Activated CD4-positive, alpha-beta T cell treated with anti-CD3 and anti-CD28 coated beads, Interleukin-2, amount 50 U/mL, for 1 hour (primary cell): ENCODE data around the gene MUTYH.
A peak's percentile ranks its signal among the peaks of the same experiment; 100 is the strongest.

Experiments used
- DNase-seq: peaks from one replicate; pipeline ENCODE4 v3.0.0-alpha.2; 2020

Gene MUTYH

GRCh38 chr1:45348609-45348965 is 8.3 kb upstream of the MUTYH start:
- no peak for DNase-seq

GRCh38 chr1:45348020-45348419 is 7.8 kb upstream of the MUTYH start:
- DNase-seq, result no peak

GRCh38 chr1:45346473-45346872 is 6.2 kb upstream of the MUTYH start:
- no peak for DNase-seq

DNA sequence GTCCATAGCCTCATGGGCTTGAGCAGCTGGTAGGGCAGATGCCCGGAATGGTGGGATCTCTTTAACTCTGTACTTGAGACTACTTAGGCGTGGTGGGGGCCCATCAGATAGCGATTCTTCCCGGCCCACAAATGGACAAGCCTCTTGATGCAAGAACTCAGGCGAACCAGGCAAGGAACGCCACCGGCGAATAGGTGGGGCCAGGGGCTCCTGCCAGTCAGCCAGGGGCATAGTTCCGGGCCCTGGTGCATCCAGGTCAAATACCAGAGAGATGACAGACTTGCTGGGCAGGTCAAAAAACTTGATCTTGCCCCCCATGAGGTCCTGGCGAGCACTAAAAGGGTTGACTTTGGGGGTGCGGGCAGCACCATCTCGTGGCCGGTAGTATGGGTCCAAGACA is 4.8 kb upstream of the MUTYH start:
- no peak for DNase-seq

DNA sequence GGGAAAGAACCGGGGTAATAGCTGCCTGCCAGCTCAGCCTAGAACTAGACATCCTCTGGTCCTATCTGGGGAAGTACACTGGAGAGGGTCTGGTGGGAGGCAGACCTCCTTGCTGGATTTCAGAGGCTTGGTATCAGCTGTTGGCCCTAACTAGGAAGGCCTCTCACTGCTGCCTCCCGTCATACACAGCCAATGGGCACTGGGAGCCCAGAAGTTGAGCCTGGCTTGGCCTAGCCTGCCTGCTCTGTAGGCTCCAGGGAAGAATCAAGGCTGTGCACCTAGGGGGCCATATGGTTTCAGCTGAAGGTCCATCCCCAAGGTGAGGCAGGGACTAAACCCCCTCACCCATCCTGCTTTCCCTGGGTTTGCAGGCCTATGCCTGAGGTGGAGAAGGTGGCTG is 4.3 kb upstream of the MUTYH start:
- DNase-seq, result no peak

- DNase-seq, result no peak
Measured at GRCh38 chr1:45340816-45341466, 701 bp upstream of the MUTYH start.

DNA sequence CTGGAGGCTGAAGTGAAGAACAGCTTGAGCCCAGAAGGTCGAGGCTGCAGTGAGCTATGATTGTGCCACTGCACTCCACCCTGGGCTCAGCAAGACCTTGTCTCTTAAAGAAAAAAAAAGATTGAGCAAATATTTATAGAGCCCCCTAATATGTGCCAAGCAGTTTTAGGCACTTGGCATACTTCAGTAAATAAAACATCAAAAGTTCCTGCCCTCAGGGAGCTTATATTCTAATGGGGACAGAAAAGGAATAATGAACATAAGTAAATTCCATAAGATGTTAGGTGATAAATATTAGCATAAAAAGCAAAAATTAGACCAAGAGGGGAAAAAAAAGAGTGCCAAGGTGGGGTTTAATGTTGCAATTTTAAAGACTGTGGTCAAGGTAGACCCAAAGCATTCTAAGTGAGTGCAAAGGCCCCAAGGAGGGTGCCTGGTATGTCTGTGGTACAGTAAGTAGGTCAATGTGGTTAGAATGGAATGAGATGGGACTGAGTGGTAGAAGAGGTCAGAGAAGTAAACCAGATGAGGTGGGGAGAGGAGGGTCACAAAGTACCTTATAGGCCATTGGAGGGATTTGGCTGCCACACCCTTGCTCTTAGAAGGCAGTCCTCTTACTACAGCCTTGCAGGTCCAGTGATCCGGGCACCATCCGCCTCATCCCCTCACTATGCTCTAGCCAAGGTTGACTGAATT is 2.5 kb downstream of the MUTYH start:
- DNase-seq, result no peak

DNA sequence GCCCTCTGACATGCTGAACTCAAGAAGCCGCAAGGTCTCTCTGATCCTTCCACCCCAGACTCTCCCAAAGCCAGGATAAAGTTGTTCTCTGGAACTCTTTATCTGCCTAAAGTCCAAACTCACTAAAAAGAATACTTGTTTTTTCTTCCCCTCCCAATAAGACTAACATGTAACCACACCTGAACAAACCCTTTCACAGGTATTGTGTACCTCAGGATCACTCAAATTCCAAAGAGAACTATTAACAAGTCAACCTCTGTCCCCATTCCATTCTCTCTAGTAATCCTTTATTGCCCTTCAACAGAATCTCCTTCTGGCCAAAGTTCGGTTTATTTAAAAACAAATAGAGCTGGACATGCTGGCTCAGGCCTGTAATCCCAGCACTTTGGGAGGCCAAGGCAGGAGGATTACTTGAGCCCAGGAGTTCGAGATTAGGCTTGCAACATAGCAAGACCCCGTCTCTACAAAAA is 4.3 kb downstream of the MUTYH start:
- DNase-seq, result no peak

GRCh38 chr1:45334308-45335245 is 5.7 kb downstream of the MUTYH start:
- DNase-seq, result no peak

DNA sequence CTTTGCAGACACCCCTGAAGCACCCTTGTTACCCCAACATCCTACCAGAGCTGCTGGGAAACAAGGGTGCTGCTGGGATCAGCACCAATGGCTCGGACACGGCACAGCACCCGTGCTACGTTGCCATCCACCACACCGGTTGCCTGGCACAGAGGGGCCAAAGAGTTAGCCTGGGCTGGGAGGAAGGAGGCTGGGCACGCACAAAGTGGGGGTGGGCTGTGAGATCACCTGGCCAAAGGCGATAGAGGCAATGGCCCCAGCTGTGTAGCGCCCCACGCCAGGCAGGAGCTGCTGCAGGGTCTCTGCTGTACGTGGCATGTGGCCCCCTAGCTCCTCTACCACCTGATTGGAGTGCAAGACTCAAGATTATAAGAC is 7.9 kb downstream of the MUTYH start:
- no peak for DNase-seq

DNA sequence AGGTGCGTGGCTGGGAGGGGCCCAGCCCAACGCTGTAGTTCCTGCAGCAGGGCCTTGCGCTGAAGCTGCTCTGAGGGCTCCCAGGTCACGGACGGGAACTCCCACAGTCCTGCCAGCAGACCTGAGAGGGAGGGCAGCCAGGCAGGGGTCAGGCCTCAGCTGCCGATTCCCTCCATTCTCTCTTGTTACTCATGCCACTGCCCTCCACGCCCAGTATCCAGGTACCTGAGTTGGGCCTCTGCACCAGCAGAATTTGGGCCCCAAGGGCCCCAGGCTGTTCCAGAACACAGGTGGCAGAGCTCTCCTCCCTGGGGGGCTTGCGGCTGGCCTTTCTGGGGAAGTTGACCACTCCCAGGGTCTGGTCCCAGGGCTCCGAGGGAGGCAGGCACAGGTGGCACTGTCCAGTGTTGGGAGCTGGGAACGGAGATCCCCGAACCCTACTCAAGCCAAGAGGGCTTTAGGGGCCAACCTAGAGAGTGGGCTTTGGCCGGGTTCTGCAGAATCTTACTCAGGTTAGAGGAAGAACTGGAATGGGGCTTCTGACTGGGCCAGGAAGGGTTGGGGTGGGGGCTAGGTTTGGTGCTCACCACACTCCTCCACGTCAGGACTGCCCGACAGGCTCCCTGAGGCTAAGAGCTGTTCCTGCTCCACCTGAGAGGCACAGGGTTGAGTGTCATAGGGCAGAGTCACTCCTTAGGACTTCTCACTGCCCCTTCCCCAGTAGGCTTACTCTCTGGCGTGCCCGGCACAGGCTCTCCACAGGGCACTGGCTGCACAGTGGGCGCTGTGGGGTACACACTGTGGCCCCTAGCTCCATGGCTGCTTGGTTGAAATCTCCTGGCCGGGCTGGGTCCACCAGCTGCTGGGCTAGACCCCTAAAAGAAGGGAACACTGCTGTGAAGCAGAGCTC is 8.5 kb downstream of the MUTYH start:
- DNase-seq, result no peak

DNA sequence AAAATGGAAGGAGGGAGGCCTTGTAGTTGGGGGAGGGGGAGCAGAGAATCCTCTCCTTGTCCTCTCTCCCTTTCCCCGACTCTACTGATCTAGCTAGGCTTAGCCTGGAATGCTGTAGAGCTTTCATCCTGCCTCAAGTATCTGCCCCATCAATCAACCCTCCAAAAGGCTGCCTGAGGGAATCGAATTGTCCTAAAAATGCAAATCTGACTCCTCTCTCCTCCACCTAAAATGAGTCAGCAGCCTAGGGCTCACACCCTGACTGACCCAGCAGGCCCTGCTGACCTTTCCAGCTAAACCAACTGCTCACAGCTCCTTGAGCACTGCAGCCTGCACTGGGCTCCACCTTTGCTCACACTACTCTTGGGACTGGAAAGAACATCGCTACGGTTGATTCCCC is 10.8 kb downstream of the MUTYH start:
- DNase-seq, result no peak

- DNase-seq, result no peak
Measured at GRCh38 chr1:45328680-45329079, 11.6 kb downstream of the MUTYH start.

- no peak for DNase-seq
Measured at GRCh38 chr1:45327644-45328515, 12.4 kb downstream of the MUTYH start.

- peak; percentile 46 for DNase-seq
Measured at GRCh38 chr1:45326627-45327623, 13.3 kb downstream of the MUTYH start, which contains the start of gene HPDL. Gene HPDL (plus strand): TSS chr1:45326895. CDS start chr1:45327149, 254 bp downstream.

DNA sequence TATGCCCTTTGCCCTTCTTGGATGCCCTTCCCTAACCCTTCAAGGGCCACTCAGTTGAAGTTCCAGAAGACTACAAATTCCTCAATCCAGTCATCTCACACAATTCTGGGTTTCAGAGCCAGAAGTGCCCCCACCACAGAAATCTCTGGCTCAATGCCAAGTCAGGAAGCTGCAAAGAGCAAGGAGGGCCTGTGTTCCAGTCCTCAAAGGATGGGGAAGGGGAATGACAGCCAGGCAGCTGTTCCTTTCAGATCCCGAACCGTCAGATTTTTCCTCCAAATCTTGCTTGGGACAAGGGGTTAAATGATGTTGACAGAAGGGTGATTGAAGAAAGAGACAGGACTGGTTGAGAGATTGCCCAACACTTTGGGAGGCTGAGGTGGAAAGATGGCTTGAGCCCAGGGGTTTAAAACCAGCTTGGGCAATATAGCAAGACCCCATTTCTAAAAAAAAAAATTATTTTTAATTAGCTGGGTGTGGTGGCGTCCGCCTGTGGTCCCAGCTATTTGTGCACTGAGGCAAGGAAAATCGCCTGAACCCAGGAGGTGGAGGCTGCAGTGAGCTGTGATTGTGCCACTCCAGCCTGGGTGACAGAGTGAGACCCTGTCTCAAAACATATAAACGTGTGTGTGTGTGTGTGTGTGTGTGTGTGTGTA is 14.3 kb downstream of the MUTYH start:
- no peak for DNase-seq

- DNase-seq, result no peak
Measured at GRCh38 chr1:45322486-45323040, 17.7 kb downstream of the MUTYH start.

DNA sequence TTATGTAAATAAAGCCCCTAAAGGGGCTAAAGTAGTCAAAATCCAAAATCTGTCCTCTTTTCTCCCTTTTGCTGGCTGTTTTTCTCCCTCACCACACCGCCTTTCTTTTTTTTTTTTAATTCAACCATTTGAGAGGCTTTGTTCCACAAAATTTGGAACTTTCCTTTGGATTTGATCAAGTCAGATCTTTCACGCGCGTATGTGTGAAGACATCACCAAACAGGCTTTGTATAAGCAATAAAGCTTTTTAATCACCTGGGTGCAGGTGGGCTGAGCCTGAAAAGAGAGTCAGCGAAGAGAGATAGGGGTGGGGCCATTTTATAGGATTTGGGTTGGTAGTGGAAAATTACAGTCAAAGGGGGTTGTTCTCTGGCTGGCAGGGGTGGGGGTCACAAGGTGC is 18.8 kb downstream of the MUTYH start:
- DNase-seq, result no peak

GRCh38 chr1:45319761-45320160 is 20.5 kb downstream of the MUTYH start:
- DNase-seq, result no peak
